Measurements from ENCODE around the gene C14orf119. TPM values are rescaled to one million over a fixed set of nuclear protein-coding genes. Genes with fewer than 3 reads are reported as not detected.

The C14orf119 gene
- total RNA-seq, result 38.3 and 40.7 TPM in 2 replicates

GRCh38 chr14:23095196-23096108 is at the start of gene C14orf119:
Gene C14orf119 (plus strand): TSS chr14:23095505. CDS start chr14:23097659, 2,154 bp downstream.

GRCh38 chr14:23056956-23057756 is 38.1 kb upstream of the C14orf119 start, which contains the start of gene CDH24:
Gene CDH24 (minus strand): TSS chr14:23057520. CDS start chr14:23055733, 1,787 bp downstream.

GRCh38 chr14:23094666-23095195 is 574 bp upstream of the C14orf119 start, which contains the start of gene ACIN1:
Gene ACIN1 (minus strand): TSS chr14:23095136. CDS start chr14:23095112, 24 bp downstream.

GRCh38 chr14:23104591-23105347 is 9.5 kb downstream of the C14orf119 start, which contains the start of gene CIROP:
Gene CIROP (minus strand): TSS chr14:23104989. CDS start chr14:23104920, 69 bp downstream.

GRCh38 chr14:23118506-23119362 is 23.4 kb downstream of the C14orf119 start, which contains the start of gene CEBPE:
Gene CEBPE (minus strand): TSS chr14:23119255. CDS start chr14:23119091, 164 bp downstream.

Other genes with a start within 250 kb of the C14orf119 start
- gene LRP10, start 223.8 kb upstream of the C14orf119 start, total RNA-seq, result 152 and 182 TPM in 2 replicates
- 0.12 TPM in 1 of 2 replicates, not detected in the other for gene REM2, start 212.3 kb upstream of the C14orf119 start, total RNA-seq
- gene RBM23, start 176.4 kb upstream of the C14orf119 start, total RNA-seq, result 73.2 and 156 TPM in 2 replicates
- 39.7 and 50.0 TPM in 2 replicates for gene PRMT5, start 166.1 kb upstream of the C14orf119 start, total RNA-seq
- 36.3 and 37.3 TPM in 2 replicates for gene HAUS4, start 138.4 kb upstream of the C14orf119 start, total RNA-seq
- gene AJUBA, start 113.0 kb upstream of the C14orf119 start, total RNA-seq, result 93.6 and 109 TPM in 2 replicates
- 13.1 and 15.7 TPM in 2 replicates for gene C14orf93, start 85.4 kb upstream of the C14orf119 start, total RNA-seq
- gene PSMB5, start 60.6 kb upstream of the C14orf119 start, total RNA-seq, result 114 and 115 TPM in 2 replicates
- not detected in 2 replicates for gene PSMB11, start 53.3 kb upstream of the C14orf119 start, total RNA-seq
- 2.7 and 3.6 TPM in 2 replicates for gene CDH24, start 38.0 kb upstream of the C14orf119 start, total RNA-seq
- gene ACIN1, start 369 bp upstream of the C14orf119 start, total RNA-seq, result 90.7 and 115 TPM in 2 replicates
- 0.12 TPM in 1 of 2 replicates, not detected in the other for gene CIROP, start 9.5 kb downstream of the C14orf119 start, total RNA-seq
- gene CEBPE, start 23.8 kb downstream of the C14orf119 start, total RNA-seq, result not detected in 2 replicates
- 16.2 and 17.4 TPM in 2 replicates for gene SLC7A8, start 88.2 kb downstream of the C14orf119 start, total RNA-seq
- not detected in 2 replicates for gene RNF212B, start 142.4 kb downstream of the C14orf119 start, total RNA-seq
- gene HOMEZ, start 190.6 kb downstream of the C14orf119 start, total RNA-seq, result 4.1 and 5.4 TPM in 2 replicates
- 6.3 and 7.5 TPM in 2 replicates for gene PPP1R3E, start 207.4 kb downstream of the C14orf119 start, total RNA-seq
- 23.0 and 24.2 TPM in 2 replicates for gene BCL2L2, start 211.3 kb downstream of the C14orf119 start, total RNA-seq
- 39.8 and 42.2 TPM in 2 replicates for gene PABPN1, start 226.0 kb downstream of the C14orf119 start, total RNA-seq